Measurements from ENCODE around the gene BAIAP2. TPM values are rescaled to one million over a fixed set of nuclear protein-coding genes. Genes with fewer than 3 reads are reported as not detected.
A peak's percentile ranks its signal among the peaks of the same experiment; 100 is the strongest.

BAIAP2 gene
- total RNA-seq, 1 donor from 2014 or later = 26.2 TPM

- no peak for DNase-seq
These were observed 125.9 kb downstream of the BAIAP2 start for GRCh38 chr17:81160747-81161453.

GRCh38 chr17:81161536-81161935 lies 126.6 kb downstream of the BAIAP2 start:
- DNase-seq = no peak

GRCh38 chr17:81161972-81162371 lies 127.0 kb downstream of the BAIAP2 start:
- no peak for DNase-seq

GRCh38 chr17:81162491-81162890 lies 127.5 kb downstream of the BAIAP2 start:
- no peak for DNase-seq

- DNase-seq = no peak
These were observed 128.2 kb downstream of the BAIAP2 start for GRCh38 chr17:81163051-81163695.

GRCh38 chr17:81163703-81164370 lies 128.9 kb downstream of the BAIAP2 start:
- DNase-seq = no peak

- peak; percentile 63 for DNase-seq
These were observed 129.7 kb downstream of the BAIAP2 start for GRCh38 chr17:81164371-81165245.

GRCh38 chr17:81165246-81166032 lies 130.5 kb downstream of the BAIAP2 start, which contains the start of gene PVALEF:
TSS of gene PVALEF (plus strand) at chr17:81165507. CDS start at chr17:81181227, 15,720 bp downstream.
- DNase-seq = peak; percentile 63

GRCh38 chr17:81166033-81166492 lies 131.1 kb downstream of the BAIAP2 start, which contains the start of gene AATK:
TSS of gene AATK (minus strand) at chr17:81166221. CDS start at chr17:81165992, 229 bp downstream.
- no peak for DNase-seq

Small RNAs within 50 kb of the gene (small RNA-seq; reads per million reads assigned to genes)
- gene MIR1250 = not detected
- 31.2 reads per million, percentile 94 among the genes with 10 or more reads in this experiment for gene MIR3065
- not detected for gene MIR657

Other genes starting within 250 kb of the BAIAP2 start
- 11.7 TPM for gene CHMP6, start 43.3 kb upstream of the BAIAP2 start, total RNA-seq
- not detected for gene PVALEF, start 130.4 kb downstream of the BAIAP2 start, total RNA-seq
- gene AATK, start 131.1 kb downstream of the BAIAP2 start, total RNA-seq = 10.1 TPM
- gene CEP131, start 187.8 kb downstream of the BAIAP2 start, total RNA-seq = 10.5 TPM
- gene TEPSIN, start 203.9 kb downstream of the BAIAP2 start, total RNA-seq = 8.1 TPM
- gene NDUFAF8, start 204.2 kb downstream of the BAIAP2 start, total RNA-seq = 7.8 TPM

Data from occipital lobe (tissue), 3 donors.